ENCODE results near the gene ZPR1. TPM values are rescaled to one million over a fixed set of nuclear protein-coding genes. Genes with fewer than 3 reads are reported as not detected.

The ZPR1 gene
- total RNA-seq (10 to 100 TPM; 10.8 to 61.8 (median 30.4) TPM), polyA plus RNA-seq (10 to 100 TPM; 10.5 to 63.6 (median 11.0) TPM)
- long read RNA-seq, donor 1, full-length matches to known transcripts, result 12 of 17 reads
- long read RNA-seq, donor 1, partial matches to known transcripts, result 5 of 17 reads
- long read RNA-seq, donor 1, other reads (novel, unspliced or antisense), result 0 of 17 reads
- long read RNA-seq, donor 2, full-length matches to known transcripts, result 6 of 6 reads
- long read RNA-seq, donor 2, partial matches to known transcripts, result 0 of 6 reads
- long read RNA-seq, donor 2, other reads (novel, unspliced or antisense), result 0 of 6 reads
- long read RNA-seq, donor 3, full-length matches to known transcripts, result 12 of 12 reads
- long read RNA-seq, donor 3, partial matches to known transcripts, result 0 of 12 reads
- long read RNA-seq, donor 3, other reads (novel, unspliced or antisense), result 0 of 12 reads
- long read RNA-seq, donor 4, full-length matches to known transcripts, result 15 of 18 reads
- long read RNA-seq, donor 4, partial matches to known transcripts, result 0 of 18 reads
- long read RNA-seq, donor 4, other reads (novel, unspliced or antisense), result 3 of 18 reads
- long read RNA-seq, donor 5, full-length matches to known transcripts, result 65 of 71 reads
- long read RNA-seq, donor 5, partial matches to known transcripts, result 0 of 71 reads
- long read RNA-seq, donor 5, other reads (novel, unspliced or antisense), result 6 of 71 reads
- long read RNA-seq, donor 6, full-length matches to known transcripts, result 4 of 10 reads
- long read RNA-seq, donor 6, partial matches to known transcripts, result 1 of 10 reads
- long read RNA-seq, donor 6, other reads (novel, unspliced or antisense), result 5 of 10 reads
- long read RNA-seq, donor 7, full-length matches to known transcripts, result 2 of 2 reads
- long read RNA-seq, donor 7, partial matches to known transcripts, result 0 of 2 reads
- long read RNA-seq, donor 7, other reads (novel, unspliced or antisense), result 0 of 2 reads
- long read RNA-seq, donor 8, full-length matches to known transcripts, result 7 of 7 reads
- long read RNA-seq, donor 8, partial matches to known transcripts, result 0 of 7 reads
- long read RNA-seq, donor 8, other reads (novel, unspliced or antisense), result 0 of 7 reads
- long read RNA-seq, donor 9, full-length matches to known transcripts, result 5 of 5 reads
- long read RNA-seq, donor 9, partial matches to known transcripts, result 0 of 5 reads
- long read RNA-seq, donor 9, other reads (novel, unspliced or antisense), result 0 of 5 reads
- long read RNA-seq, donor 10, full-length matches to known transcripts, result 6 of 6 reads
- long read RNA-seq, donor 10, partial matches to known transcripts, result 0 of 6 reads
- long read RNA-seq, donor 10, other reads (novel, unspliced or antisense), result 0 of 6 reads

GRCh38 chr11:116787786-116788486, at the start of gene ZPR1:
TSS of gene ZPR1 (minus strand) at chr11:116788023. CDS start at chr11:116787990, 33 bp downstream.
- Histone ChIP-seq H3K36me3 (replicated peaks in 1 of 2) (peaks cover 0 to 34% of the 10 kb centered on the region in 2 donors), H3K4me1 (replicated peaks in 1 of 2) (peaks cover 0 to 9% of the 10 kb centered on the region in 2 donors), H3K27ac (peak within 1 kb of the TSS; percentile 41 to 83 (median 68)), H3K27me3 (no peaks in the 10 kb centered on the region), H3K4me3 (peak within 1 kb of the TSS; percentile 30 to 97 (median 81)), H3K9me3 (replicated peaks in 1 of 3) (no peaks in the 10 kb centered on the region)
- TF ChIP-seq POLR2A (IDR thresholded peaks at IDR 0.05) (peak in 1 of 2 donors; percentile 48), CTCF (IDR thresholded peaks at IDR 0.05) (peak in 3 of 6 experiments; percentile 13 to 25 (median 20))
- WGBS, 4 donors, result 0 to 2% (median 1%) methylated on average over 28 to 56 of the region's 56 CpGs
- peak; percentile 76 to 89 (median 79) for DNase-seq
- intact Hi-C loops (cut with DNase I), result loop anchor here in 1 of 2 donors (10.0 kb wide), 1 partner anchor 437 kb away; no protein-coding TSS in a partner anchor

- Histone ChIP-seq H3K4me1 (replicated peaks in 1 of 2) (peaks cover 9 to 17% of the 10 kb centered on the region in 2 donors), H3K36me3 (replicated peaks in 1 of 2) (no peaks in the 10 kb centered on the region), H3K9me3 (replicated peaks in 1 of 3) (no peaks in the 10 kb centered on the region), H3K4me3 (no peak overlapping the region), H3K27ac (no peak overlapping the region), H3K27me3 (no peaks in the 10 kb centered on the region)
- DNase-seq, result no peak
- no peak for TF ChIP-seq CTCF (IDR thresholded peaks at IDR 0.05)
- TF ChIP-seq POLR2A (IDR thresholded peaks at IDR 0.05), result no peak
- WGBS, 4 donors, result 80 to 90% (median 86%) methylated on average over 5 to 7 of the region's 7 CpGs
- intact Hi-C loops (cut with DNase I), result loop anchor here in 1 of 2 donors (5.0 kb wide), 1 partner anchor 44 kb away; the partner anchor contains the start of gene APOA5
Observed at GRCh38 chr11:116836632-116836991, 48.8 kb upstream of the ZPR1 start.

- Histone ChIP-seq H3K27ac (peak overlapping the region in 3 of 5 donors; percentile 14 to 73 (median 56)), H3K27me3 (no peaks in the 10 kb centered on the region), H3K9me3 (replicated peaks in 1 of 3) (no peaks in the 10 kb centered on the region), H3K36me3 (replicated peaks in 1 of 2) (no peaks in the 10 kb centered on the region), H3K4me3 (peak overlapping the region in 1 of 4 donors; percentile 44), H3K4me1 (replicated peaks in 1 of 2) (peaks cover 9 to 17% of the 10 kb centered on the region in 2 donors)
- intact Hi-C loops (cut with DNase I), result loop anchor here in 1 of 2 donors (5.0 kb wide), 1 partner anchor 44 kb away; the partner anchor contains the start of gene APOA5
- TF ChIP-seq POLR2A (IDR thresholded peaks at IDR 0.05), result no peak
- TF ChIP-seq CTCF (IDR thresholded peaks at IDR 0.05), result peak; percentile 11 to 53 (median 37)
- 8 to 33% (median 15%) methylated on average over 17 to 57 of the region's 57 CpGs for WGBS, 4 donors
- peak; percentile 76 to 91 (median 86) for DNase-seq
Observed at GRCh38 chr11:116835791-116836631, 48.2 kb upstream of the ZPR1 start.

All from adrenal gland (tissue), 19 donors.